Psoas muscle (tissue), 8 donors: Measurements from ENCODE around the gene DNPH1. TPM values are rescaled to one million over a fixed set of nuclear protein-coding genes. Genes with fewer than 3 reads are reported as not detected.

Experiments used
- ATAC-seq, 4 donors: fragments of 200-7000 bp; cut with Tn5 transposase; one replicate each; pipeline ENCODE4 v1.9.1; 2020; ENCODE audit warnings: moderate library complexity in 3 of 4, mild to moderate bottlenecking in 2 of 4
- DNase-seq, 2 donors: peaks; one replicate each; pipeline ENCODE4 v3.0.0-alpha.2; 2020
- H3K27ac ChIP-seq: fragments of 200-600 bp; one replicate; pipeline ENCODE4 v1.8.0; 2022
- H3K27me3 ChIP-seq, 3 donors: fragments of 200-600 bp in 1 of 3; one replicate each; pipeline versions ENCODE4 v1.6.1 to v1.8.0; 2013 to 2022; ENCODE audit warnings: low read length in 2 of 3, mild to moderate bottlenecking in 2 of 3, moderate library complexity in 1 of 3; ENCODE audit not compliant: insufficient read depth in 3 of 3
- H3K36me3 ChIP-seq, 2 donors: fragments of 200-600 bp in 1 of 2; one replicate each; pipeline versions ENCODE4 v1.6.1 to v1.8.0; 2013 to 2022; ENCODE audit warnings: low read depth in 1 of 2, mild to moderate bottlenecking in 1 of 2, moderate library complexity in 1 of 2; ENCODE audit not compliant: insufficient read depth in 1 of 2
- H3K4me1 ChIP-seq: fragments of 200-600 bp; one replicate; pipeline ENCODE4 v1.8.0; 2022
- H3K4me3 ChIP-seq: fragments of 200-600 bp; one replicate; pipeline ENCODE4 v1.8.0; 2022; ENCODE audit warnings: mild to moderate bottlenecking
- H3K9me3 ChIP-seq: fragments of 200-600 bp; one replicate; pipeline ENCODE4 v1.8.0; 2022
- WGBS, 3 donors: extraction: QIAGEN DNeasy Blood & Tissue Kit; methylation state at CpG; one replicate each; pipeline versions ENCODE4 v1.1.6 to v1.1.7; 2013; 5-methylcytosine and 5-hydroxymethylcytosine counted together
- intact Hi-C, 2 donors: fragments of 100-400 bp; cut with DNase I; formaldehyde crosslinking; loops; one replicate each; pipeline versions ENCODE4 v1.11.0 to v1.14.2; 2022
- polyA plus RNA-seq, 3 donors: library from polyadenylated mRNA; stranded (reverse); fragments of 200-250 nt; gene quantifications; one replicate each; pipeline ENCODE4 v1.2.3, GENCODE V29; 2013
- total RNA-seq, 4 donors: library from RNA; stranded (reverse); fragmentation: NEBNext Ultra II Directional in 2 of 4; extraction: Animal tissue kit (Norgen Biotek cat#: 25700) in 2 of 4; gene quantifications; one replicate each; pipeline versions ENCODE4 v1.2.1 to v1.2.4, GENCODE V29; 2021 to 2023
- TF ChIP-seq, protein P1 (sequence below): fragments of 200-600 bp; IDR thresholded peaks from one replicate; pipeline ENCODE4 v1.8.0; 2022; ENCODE audit warnings: antibody characterized with exemption
- donor health status: healthy with polysubstance abuse.
- donor health status: DM: no; HTN: no; CAD: no; lungs with moderate emphysema.
- donor health status: Bipolar disorder and iron deficiency.
- donor health status: healthy.
- donor health status: DM: yes; HTN: yes; CAD: no.
- donor health status: DM: no; HTN: no; CAD: no.
- donor health status: DM: no; HTN: no; CAD: no.
- donor health status: DM: yes; HTN: yes; CAD: no.

Gene DNPH1
- total and polyA plus RNA-seq, 7 donors = 20.7 to 83.6 (median 52.5) TPM

GRCh38 chr6:43264599-43265145 is 35.4 kb upstream of the DNPH1 start:
- Histone ChIP-seq H3K36me3 (no peaks in the 10 kb centered on the region), H3K27me3 (peaks cover 0 to 6% (median 0%) of the 10 kb centered on the region in 3 donors), H3K9me3 (no peaks in the 10 kb centered on the region), H3K4me3 (no peak overlapping the region), H3K27ac (no peak overlapping the region), H3K4me1 (peaks cover 5% of the 10 kb centered on the region)
- DNase-seq (no peak), ATAC-seq (no peak)
- TF ChIP-seq, protein P1, sequence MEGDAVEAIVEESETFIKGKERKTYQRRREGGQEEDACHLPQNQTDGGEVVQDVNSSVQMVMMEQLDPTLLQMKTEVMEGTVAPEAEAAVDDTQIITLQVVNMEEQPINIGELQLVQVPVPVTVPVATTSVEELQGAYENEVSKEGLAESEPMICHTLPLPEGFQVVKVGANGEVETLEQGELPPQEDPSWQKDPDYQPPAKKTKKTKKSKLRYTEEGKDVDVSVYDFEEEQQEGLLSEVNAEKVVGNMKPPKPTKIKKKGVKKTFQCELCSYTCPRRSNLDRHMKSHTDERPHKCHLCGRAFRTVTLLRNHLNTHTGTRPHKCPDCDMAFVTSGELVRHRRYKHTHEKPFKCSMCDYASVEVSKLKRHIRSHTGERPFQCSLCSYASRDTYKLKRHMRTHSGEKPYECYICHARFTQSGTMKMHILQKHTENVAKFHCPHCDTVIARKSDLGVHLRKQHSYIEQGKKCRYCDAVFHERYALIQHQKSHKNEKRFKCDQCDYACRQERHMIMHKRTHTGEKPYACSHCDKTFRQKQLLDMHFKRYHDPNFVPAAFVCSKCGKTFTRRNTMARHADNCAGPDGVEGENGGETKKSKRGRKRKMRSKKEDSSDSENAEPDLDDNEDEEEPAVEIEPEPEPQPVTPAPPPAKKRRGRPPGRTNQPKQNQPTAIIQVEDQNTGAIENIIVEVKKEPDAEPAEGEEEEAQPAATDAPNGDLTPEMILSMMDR = no peak
- 79 to 90% (median 86%) methylated on average over 5 of the region's 5 CpGs for WGBS, 3 donors
- intact Hi-C loops = loop anchor here in 1 of 2 donors (5.0 kb wide), 1 partner anchor 68 kb away; no protein-coding TSS in a partner anchor

GRCh38 chr6:43263314-43264178 is 34.3 kb upstream of the DNPH1 start:
- Histone ChIP-seq H3K4me1 (no peaks in the 10 kb centered on the region), H3K36me3 (no peaks in the 10 kb centered on the region), H3K27me3 (no peaks in the 10 kb centered on the region), H3K4me3 (no peak overlapping the region), H3K9me3 (no peaks in the 10 kb centered on the region), H3K27ac (no peak overlapping the region)
- TF ChIP-seq, protein P1 = peak; percentile 49
- peak; percentile 68 to 76 (median 73) for ATAC-seq
- intact Hi-C loops = no loop called here
- WGBS, 3 donors = 58 to 62% (median 60%) methylated on average over 12 of the region's 12 CpGs
- DNase-seq = peak; percentile 68 to 75

DNA sequence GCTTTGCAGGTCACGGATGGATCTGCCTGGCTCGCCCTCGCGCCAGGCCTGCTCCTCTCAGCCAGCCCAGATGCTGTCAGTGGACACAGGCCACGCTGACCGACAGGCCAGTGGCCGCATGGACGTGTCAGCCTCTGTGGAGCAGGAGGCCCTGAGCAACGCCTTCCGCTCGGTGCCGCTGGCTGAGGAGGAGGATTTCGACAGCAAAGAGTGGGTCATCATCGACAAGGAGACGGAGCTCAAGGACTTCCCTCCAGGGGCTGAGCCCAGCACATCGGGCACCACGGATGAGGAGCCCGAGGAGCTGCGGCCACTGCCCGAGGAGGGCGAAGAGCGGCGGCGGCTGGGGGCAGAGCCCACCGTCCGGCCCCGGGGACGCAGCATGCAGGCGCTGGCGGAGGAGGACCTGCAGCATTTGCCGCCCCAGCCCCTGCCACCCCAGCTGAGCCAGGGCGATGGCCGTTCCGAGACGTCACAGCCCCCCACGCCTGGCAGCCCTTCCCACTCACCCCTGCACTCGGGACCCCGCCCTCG is 33.6 kb upstream of the DNPH1 start:
- Histone ChIP-seq H3K27me3 (no peaks in the 10 kb centered on the region), H3K27ac (no peak overlapping the region), H3K4me3 (no peak overlapping the region), H3K4me1 (no peaks in the 10 kb centered on the region), H3K9me3 (no peaks in the 10 kb centered on the region), H3K36me3 (no peaks in the 10 kb centered on the region)
- 88 to 91% (median 91%) methylated on average over 39 of the region's 39 CpGs for WGBS, 3 donors
- intact Hi-C loops = no loop called here
- TF ChIP-seq, protein P1 = no peak
- no peak for ATAC-seq
- DNase-seq = no peak

DNA sequence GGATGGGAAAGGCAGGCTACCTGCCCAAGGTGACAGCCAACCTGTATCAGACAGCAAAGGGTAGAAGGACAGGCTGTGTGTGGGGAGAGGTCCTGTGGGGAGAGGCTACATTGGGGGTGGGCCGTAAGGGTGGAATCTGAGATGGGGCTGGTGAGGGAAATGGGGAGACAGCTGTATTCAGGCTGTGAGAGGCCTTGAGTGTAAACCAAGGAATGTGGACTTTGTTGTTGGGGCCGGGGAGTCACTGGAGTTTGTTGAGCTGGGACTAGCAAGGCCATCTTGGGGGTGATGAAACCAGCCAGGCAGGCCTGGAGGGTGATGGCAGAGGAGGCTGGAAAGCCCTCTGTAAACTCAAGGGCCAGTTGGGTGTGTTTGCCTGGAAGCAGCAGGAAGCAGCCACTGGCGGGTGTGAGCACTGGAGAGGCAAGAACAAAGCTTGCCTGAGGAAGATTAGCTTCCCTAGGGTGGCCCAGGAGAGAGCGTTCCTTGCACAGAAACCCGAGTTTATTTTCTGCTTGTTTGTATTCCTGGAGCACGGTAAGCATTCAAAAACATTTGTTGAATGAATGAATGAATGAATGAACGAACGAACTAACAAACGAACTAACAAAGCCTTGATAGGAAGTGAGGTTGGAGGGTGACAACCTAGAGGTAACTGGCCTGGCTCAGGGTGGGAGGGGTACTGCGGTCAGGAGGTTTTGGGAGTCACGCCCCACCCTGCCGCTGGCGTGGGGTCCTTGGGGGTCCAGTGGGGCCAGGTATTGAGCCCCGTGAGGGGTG is 32.9 kb upstream of the DNPH1 start:
- no peaks in the 10 kb centered on the region for H3K9me3 ChIP-seq
- ATAC-seq = no peak
- DNase-seq = peak in 1 of 2 donors; percentile 24
- WGBS, 3 donors = 77 to 81% (median 80%) methylated on average over 14 of the region's 14 CpGs
- TF ChIP-seq, protein P1 = no peak
- H3K27me3 ChIP-seq = no peaks in the 10 kb centered on the region
- intact Hi-C loops = no loop called here
- H3K4me1 ChIP-seq = no peaks in the 10 kb centered on the region
- no peak overlapping the region for H3K4me3 ChIP-seq
- no peaks in the 10 kb centered on the region for H3K36me3 ChIP-seq
- no peak overlapping the region for H3K27ac ChIP-seq
